ENCODE measurements around the gene KCNJ16.

The KCNJ16 gene

DNA sequence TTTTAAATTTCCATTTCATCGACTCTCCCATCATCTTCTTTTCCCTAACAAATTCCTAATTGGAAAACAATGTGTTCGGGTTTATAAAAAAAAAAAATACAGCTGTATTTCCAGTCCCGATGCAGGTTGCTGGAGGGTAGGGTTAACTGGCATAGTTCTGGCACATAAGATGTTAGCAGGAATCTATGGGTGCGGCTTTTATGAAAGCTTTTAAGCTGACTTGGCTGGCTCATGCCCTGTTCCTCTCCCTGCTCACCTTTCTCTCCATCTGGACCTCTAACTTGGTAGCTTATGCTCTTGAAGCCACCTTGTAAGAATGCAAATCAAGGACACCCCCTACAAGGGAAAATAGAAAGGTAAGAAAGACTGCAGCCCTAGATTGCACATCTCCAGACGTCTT lies 61.1 kb downstream of the KCNJ16 start:
- no peaks in the 10 kb centered on the region for H3K9me3 ChIP-seq (ENCODE audit: insufficient read depth, low read depth, low read length)
- H3K27me3 ChIP-seq (ENCODE audit: insufficient read depth, low read length): no peaks in the 10 kb centered on the region
- no peak overlapping the region for H3K9ac ChIP-seq (ENCODE audit: low read depth, low read length)
- H3K36me3 ChIP-seq (ENCODE audit: insufficient read depth, low read depth, low read length): no peaks in the 10 kb centered on the region
- H3K4me3 ChIP-seq (ENCODE audit: low read length): no peak overlapping the region
- H3K4me1 ChIP-seq (ENCODE audit: insufficient read depth, low read length): no peaks in the 10 kb centered on the region
- no peak overlapping the region for H3K27ac ChIP-seq (ENCODE audit: low read length)

GRCh38 chr17:70137451-70138230 lies 62.6 kb downstream of the KCNJ16 start:
- no peaks in the 10 kb centered on the region for H3K4me1 ChIP-seq (ENCODE audit: insufficient read depth, low read length)
- H3K36me3 ChIP-seq (ENCODE audit: insufficient read depth, low read depth, low read length): no peaks in the 10 kb centered on the region
- no peaks in the 10 kb centered on the region for H3K27me3 ChIP-seq (ENCODE audit: insufficient read depth, low read length)
- no peak overlapping the region for H3K4me3 ChIP-seq (ENCODE audit: low read length)
- no peak overlapping the region for H3K27ac ChIP-seq (ENCODE audit: low read length)
- H3K9ac ChIP-seq (ENCODE audit: low read depth, low read length): no peak overlapping the region
- no peaks in the 10 kb centered on the region for H3K9me3 ChIP-seq (ENCODE audit: insufficient read depth, low read depth, low read length)

DNA sequence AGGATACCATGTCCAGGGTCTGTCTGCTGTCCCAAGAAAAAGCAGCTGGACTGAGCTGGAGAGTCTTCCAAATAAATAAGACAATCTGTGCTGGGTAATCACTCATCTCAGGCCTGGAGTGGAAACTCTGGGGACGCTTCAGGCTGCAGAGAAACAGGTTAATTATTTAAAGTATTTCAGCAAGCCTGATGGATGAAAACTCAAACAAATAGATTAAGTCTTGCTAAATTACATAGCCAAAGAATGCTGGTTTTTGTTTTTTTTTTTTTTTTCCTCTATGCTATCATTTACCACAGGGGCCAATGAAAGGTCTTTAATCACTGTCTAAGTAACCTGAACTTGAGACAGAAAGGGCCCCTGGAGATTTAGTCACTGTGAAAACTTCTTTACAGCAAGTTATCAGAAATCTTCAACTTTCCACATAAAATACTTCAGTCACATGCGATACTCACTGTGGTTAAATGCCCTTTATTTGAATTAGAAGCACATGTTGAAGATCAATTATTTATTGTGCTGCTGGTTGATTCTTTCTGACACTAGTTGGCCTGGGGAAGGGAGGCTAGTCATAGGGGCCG lies 63.4 kb downstream of the KCNJ16 start:
- no peaks in the 10 kb centered on the region for H3K27me3 ChIP-seq (ENCODE audit: insufficient read depth, low read length)
- H3K36me3 ChIP-seq (ENCODE audit: insufficient read depth, low read depth, low read length): no peaks in the 10 kb centered on the region
- H3K4me3 ChIP-seq (ENCODE audit: low read length): no peak overlapping the region
- H3K9me3 ChIP-seq (ENCODE audit: insufficient read depth, low read depth, low read length): no peaks in the 10 kb centered on the region
- no peak overlapping the region for H3K9ac ChIP-seq (ENCODE audit: low read depth, low read length)
- H3K4me1 ChIP-seq (ENCODE audit: insufficient read depth, low read length): no peaks in the 10 kb centered on the region
- H3K27ac ChIP-seq (ENCODE audit: low read length): no peak overlapping the region

- no peak overlapping the region for H3K9ac ChIP-seq (ENCODE audit: low read depth, low read length)
- no peak overlapping the region for H3K27ac ChIP-seq (ENCODE audit: low read length)
- H3K36me3 ChIP-seq (ENCODE audit: insufficient read depth, low read depth, low read length): no peaks in the 10 kb centered on the region
- no peak overlapping the region for H3K4me3 ChIP-seq (ENCODE audit: low read length)
- no peaks in the 10 kb centered on the region for H3K27me3 ChIP-seq (ENCODE audit: insufficient read depth, low read length)
- H3K9me3 ChIP-seq (ENCODE audit: insufficient read depth, low read depth, low read length): no peaks in the 10 kb centered on the region
- H3K4me1 ChIP-seq (ENCODE audit: insufficient read depth, low read length): no peaks in the 10 kb centered on the region
These were observed 64.5 kb downstream of the KCNJ16 start for GRCh38 chr17:70139449-70139993.

DNA sequence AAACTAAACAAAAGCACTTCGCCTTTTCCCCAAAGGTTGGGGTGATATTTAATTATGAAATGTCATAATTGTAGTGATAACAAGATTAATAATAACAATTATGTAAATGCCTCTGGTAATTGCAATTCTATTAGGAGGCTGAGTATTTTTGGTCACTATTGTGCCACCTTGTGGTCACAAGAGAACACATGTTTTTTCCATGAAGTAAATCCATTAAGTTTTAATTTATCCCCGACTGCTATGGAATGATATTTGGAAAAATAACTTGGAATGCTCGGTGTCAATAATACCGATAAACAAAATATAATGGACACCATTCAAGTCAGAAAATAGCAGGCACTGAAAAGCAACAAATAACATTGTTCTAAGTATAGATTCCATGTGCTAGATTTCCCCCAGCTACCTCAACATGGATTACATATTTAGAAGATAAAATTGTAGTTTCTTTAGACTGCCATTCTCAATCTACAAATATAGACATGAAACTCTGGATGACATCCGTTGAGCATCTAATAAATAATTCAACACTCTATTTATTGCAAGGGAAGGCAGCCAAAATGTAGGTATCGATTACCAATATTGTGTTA lies 69.3 kb downstream of the KCNJ16 start:
- H3K27me3 ChIP-seq (ENCODE audit: insufficient read depth, low read length): no peaks in the 10 kb centered on the region
- H3K9me3 ChIP-seq (ENCODE audit: insufficient read depth, low read depth, low read length): no peaks in the 10 kb centered on the region
- no peak overlapping the region for H3K27ac ChIP-seq (ENCODE audit: low read length)
- no peaks in the 10 kb centered on the region for H3K36me3 ChIP-seq (ENCODE audit: insufficient read depth, low read depth, low read length)
- H3K4me1 ChIP-seq (ENCODE audit: insufficient read depth, low read length): no peaks in the 10 kb centered on the region
- no peak overlapping the region for H3K4me3 ChIP-seq (ENCODE audit: low read length)
- no peak overlapping the region for H3K9ac ChIP-seq (ENCODE audit: low read depth, low read length)

DNA sequence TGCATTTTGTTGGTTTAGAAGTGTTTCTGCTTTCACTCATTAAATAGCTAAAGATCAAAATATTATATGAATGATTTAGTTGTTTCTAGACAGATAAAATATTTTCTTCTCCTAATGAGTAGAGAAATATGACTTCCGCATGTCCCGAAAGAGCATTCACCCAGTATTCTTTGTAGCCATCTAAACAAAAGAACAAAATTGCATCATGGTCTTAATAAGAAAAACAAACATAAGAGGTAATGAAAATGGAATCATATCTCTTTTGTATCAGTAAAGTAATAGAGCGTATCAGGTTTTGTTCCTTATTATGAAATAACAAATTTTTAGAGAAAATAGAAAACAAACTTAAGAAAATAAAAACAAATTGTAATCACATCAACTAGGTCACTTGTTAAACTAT lies 78.2 kb downstream of the KCNJ16 start:
- Histone ChIP-seq H3K36me3 (ENCODE audit: insufficient read depth, low read depth, low read length) (no peaks in the 10 kb centered on the region), H3K27ac (ENCODE audit: low read length) (no peak overlapping the region), H3K27me3 (ENCODE audit: insufficient read depth, low read length) (no peaks in the 10 kb centered on the region), H3K9me3 (ENCODE audit: insufficient read depth, low read depth, low read length) (no peaks in the 10 kb centered on the region), H3K4me3 (ENCODE audit: low read length) (no peak overlapping the region), H3K9ac (ENCODE audit: low read depth, low read length) (no peak overlapping the region), H3K4me1 (ENCODE audit: insufficient read depth, low read length) (no peaks in the 10 kb centered on the region)

DNA sequence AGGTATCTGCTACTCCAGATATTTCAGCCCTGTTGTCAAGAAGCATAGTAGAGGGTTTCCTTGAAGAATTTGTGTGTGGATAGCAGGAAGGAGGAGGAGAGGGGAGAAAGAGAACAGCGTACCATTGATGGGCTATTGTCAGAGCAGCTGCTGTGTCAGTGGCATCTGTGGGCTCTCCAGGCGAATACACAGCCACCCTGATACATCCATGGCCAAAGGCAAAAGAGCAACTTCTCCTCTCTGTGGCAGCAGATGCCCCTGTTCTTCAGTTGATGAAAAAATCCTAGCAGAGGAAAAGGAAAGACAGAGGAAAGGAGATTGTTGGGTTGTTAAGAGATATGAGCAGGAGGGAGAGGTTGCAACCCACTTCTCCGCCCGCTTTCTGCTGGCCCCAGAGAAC lies 82.1 kb downstream of the KCNJ16 start:
- no peak overlapping the region for H3K27ac ChIP-seq (ENCODE audit: low read length)
- no peaks in the 10 kb centered on the region for H3K36me3 ChIP-seq (ENCODE audit: insufficient read depth, low read depth, low read length)
- H3K4me1 ChIP-seq (ENCODE audit: insufficient read depth, low read length): no peaks in the 10 kb centered on the region
- H3K27me3 ChIP-seq (ENCODE audit: insufficient read depth, low read length): no peaks in the 10 kb centered on the region
- H3K9ac ChIP-seq (ENCODE audit: low read depth, low read length): no peak overlapping the region
- H3K4me3 ChIP-seq (ENCODE audit: low read length): no peak overlapping the region
- H3K9me3 ChIP-seq (ENCODE audit: insufficient read depth, low read depth, low read length): no peaks in the 10 kb centered on the region

DNA sequence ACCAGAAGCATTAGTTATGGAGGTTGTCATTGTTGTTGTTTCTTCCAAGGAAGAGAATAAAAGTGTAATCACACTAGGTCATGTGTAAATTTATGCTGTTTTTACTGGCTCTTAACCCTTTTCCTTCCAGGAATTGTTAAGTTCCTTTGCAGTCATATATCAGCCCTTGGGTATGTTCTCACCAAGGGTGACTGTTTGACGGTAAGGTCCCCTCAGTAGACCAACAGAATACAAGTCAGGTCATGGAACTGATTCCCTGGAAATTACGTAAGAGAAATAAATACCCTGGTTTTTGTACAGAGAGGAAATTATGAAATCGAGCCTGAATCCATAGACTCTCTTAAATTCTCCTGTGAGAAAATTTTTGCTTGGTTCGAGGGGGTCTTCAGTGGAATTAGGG lies 83.2 kb downstream of the KCNJ16 start:
- no peak overlapping the region for H3K4me3 ChIP-seq (ENCODE audit: low read length)
- no peaks in the 10 kb centered on the region for H3K4me1 ChIP-seq (ENCODE audit: insufficient read depth, low read length)
- H3K27ac ChIP-seq (ENCODE audit: low read length): no peak overlapping the region
- no peak overlapping the region for H3K9ac ChIP-seq (ENCODE audit: low read depth, low read length)
- H3K9me3 ChIP-seq (ENCODE audit: insufficient read depth, low read depth, low read length): no peaks in the 10 kb centered on the region
- no peaks in the 10 kb centered on the region for H3K27me3 ChIP-seq (ENCODE audit: insufficient read depth, low read length)
- no peaks in the 10 kb centered on the region for H3K36me3 ChIP-seq (ENCODE audit: insufficient read depth, low read depth, low read length)

DNA sequence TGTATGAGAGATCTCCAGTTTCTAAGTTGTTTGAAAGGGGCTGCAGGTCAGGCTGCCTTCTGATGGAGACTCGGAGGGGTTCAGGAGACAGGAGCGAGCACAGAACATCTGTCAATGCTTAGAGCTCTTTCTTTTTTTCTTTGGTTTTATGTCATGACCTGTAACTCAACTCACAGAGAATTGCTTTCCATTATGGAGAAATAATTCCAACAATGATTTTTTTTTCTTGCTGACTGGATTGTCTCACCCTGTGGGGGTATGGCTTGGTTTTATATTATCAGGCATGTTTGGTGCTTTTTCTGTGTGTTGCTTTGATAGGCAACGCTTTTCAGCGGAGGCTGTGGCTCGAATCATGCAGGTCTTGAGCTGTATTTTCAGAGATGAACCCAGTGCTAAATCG lies 83.6 kb downstream of the KCNJ16 start:
- Histone ChIP-seq H3K27ac (ENCODE audit: low read length) (no peak overlapping the region), H3K4me1 (ENCODE audit: insufficient read depth, low read length) (no peaks in the 10 kb centered on the region), H3K27me3 (ENCODE audit: insufficient read depth, low read length) (no peaks in the 10 kb centered on the region), H3K9me3 (ENCODE audit: insufficient read depth, low read depth, low read length) (no peaks in the 10 kb centered on the region), H3K36me3 (ENCODE audit: insufficient read depth, low read depth, low read length) (no peaks in the 10 kb centered on the region), H3K4me3 (ENCODE audit: low read length) (no peak overlapping the region), H3K9ac (ENCODE audit: low read depth, low read length) (no peak overlapping the region)

DNA sequence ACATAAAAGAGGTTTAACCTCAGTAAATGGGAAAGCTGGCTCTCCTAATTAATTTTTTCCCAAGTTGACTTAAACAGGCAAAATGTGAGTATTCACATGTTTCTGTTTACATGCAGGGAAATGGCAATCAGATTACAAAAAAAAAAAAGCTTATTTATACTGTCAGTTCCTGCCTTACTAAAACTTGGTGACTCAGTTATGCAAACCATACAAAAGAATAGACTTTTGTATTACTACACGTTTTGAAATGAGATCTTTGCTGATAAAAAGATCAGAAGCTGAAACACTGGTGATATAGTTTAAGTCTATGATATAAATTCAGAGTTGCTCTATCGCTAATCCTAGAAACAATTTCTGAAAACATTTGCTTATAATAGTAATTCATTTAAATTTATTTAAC lies 85.0 kb downstream of the KCNJ16 start:
- H3K36me3 ChIP-seq (ENCODE audit: insufficient read depth, low read depth, low read length): no peaks in the 10 kb centered on the region
- H3K4me3 ChIP-seq (ENCODE audit: low read length): no peak overlapping the region
- no peaks in the 10 kb centered on the region for H3K27me3 ChIP-seq (ENCODE audit: insufficient read depth, low read length)
- no peaks in the 10 kb centered on the region for H3K4me1 ChIP-seq (ENCODE audit: insufficient read depth, low read length)
- no peaks in the 10 kb centered on the region for H3K9me3 ChIP-seq (ENCODE audit: insufficient read depth, low read depth, low read length)
- no peak overlapping the region for H3K27ac ChIP-seq (ENCODE audit: low read length)
- no peak overlapping the region for H3K9ac ChIP-seq (ENCODE audit: low read depth, low read length)

GRCh38 chr17:70161519-70161918 lies 86.5 kb downstream of the KCNJ16 start:
- Histone ChIP-seq H3K9me3 (ENCODE audit: insufficient read depth, low read depth, low read length) (no peaks in the 10 kb centered on the region), H3K9ac (ENCODE audit: low read depth, low read length) (no peak overlapping the region), H3K36me3 (ENCODE audit: insufficient read depth, low read depth, low read length) (no peaks in the 10 kb centered on the region), H3K27me3 (ENCODE audit: insufficient read depth, low read length) (peaks cover under 1% of the 10 kb centered on the region; the same call in 1 of the 2 replicates), H3K27ac (ENCODE audit: low read length) (no peak overlapping the region), H3K4me3 (ENCODE audit: low read length) (no peak overlapping the region), H3K4me1 (ENCODE audit: insufficient read depth, low read length) (no peaks in the 10 kb centered on the region)

DNA sequence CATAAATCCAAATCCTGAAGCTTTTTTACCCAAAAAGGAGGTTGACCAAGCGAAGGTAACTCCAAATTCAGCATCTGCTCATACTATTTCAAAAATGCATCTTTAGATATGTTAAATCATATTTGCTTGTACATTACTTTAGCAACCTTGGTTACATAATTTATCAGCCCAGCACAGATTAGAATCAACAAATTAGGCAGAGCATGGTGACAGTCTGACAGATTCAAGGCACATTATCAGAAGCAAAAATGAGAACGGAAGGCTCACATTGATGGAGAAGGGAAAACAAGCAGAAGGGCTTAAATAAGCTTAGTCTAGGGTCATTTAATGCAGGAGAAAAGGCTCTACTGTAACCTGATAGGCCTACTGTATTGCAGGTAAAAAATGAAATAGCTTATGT lies 90.4 kb downstream of the KCNJ16 start:
- Histone ChIP-seq H3K27me3 (ENCODE audit: insufficient read depth, low read length) (peaks cover 32% of the 10 kb centered on the region), H3K4me1 (ENCODE audit: insufficient read depth, low read length) (peaks cover 2% of the 10 kb centered on the region; the same call in 1 of the 2 replicates), H3K9me3 (ENCODE audit: insufficient read depth, low read depth, low read length) (no peaks in the 10 kb centered on the region), H3K27ac (ENCODE audit: low read length) (no peak overlapping the region), H3K4me3 (ENCODE audit: low read length) (no peak overlapping the region), H3K9ac (ENCODE audit: low read depth, low read length) (no peak overlapping the region), H3K36me3 (ENCODE audit: insufficient read depth, low read depth, low read length) (no peaks in the 10 kb centered on the region)
